Duodenal mucosa (tissue), 2 donors: ENCODE data around the gene BMPR1B.

Experiments used
- H3K27ac ChIP-seq: one replicate; pipeline ENCODE4 v1.7.0; 2013; ENCODE audit warnings: low read depth, low read length
- H3K27me3 ChIP-seq, 2 donors: one replicate each; pipeline ENCODE4 v1.7.0; 2013; ENCODE audit warnings: low read length in 2 of 2, control low read depth in 1 of 2; ENCODE audit not compliant: insufficient read depth in 2 of 2, control insufficient read depth in 1 of 2
- H3K36me3 ChIP-seq, 2 donors: one replicate each; pipeline ENCODE4 v1.7.0; 2013; ENCODE audit warnings: low read length in 2 of 2, control low read depth in 1 of 2; ENCODE audit not compliant: insufficient read depth in 2 of 2, control insufficient read depth in 1 of 2
- H3K4me1 ChIP-seq, 2 donors: one replicate each; pipeline ENCODE4 v1.7.0; 2013; ENCODE audit warnings: low read length in 2 of 2, control low read depth in 1 of 2; ENCODE audit not compliant: insufficient read depth in 2 of 2, control insufficient read depth in 1 of 2
- H3K4me3 ChIP-seq, 2 donors: one replicate each; pipeline ENCODE4 v1.7.0; 2013; ENCODE audit warnings: low read length in 2 of 2, low read depth in 1 of 2
- H3K9ac ChIP-seq, 2 donors: one replicate each; pipeline ENCODE4 v1.7.0; 2013; ENCODE audit warnings: low read length in 2 of 2, low read depth in 1 of 2
- H3K9me3 ChIP-seq, 2 donors: one replicate each; pipeline ENCODE4 v1.7.0; 2013; ENCODE audit warnings: low read length in 2 of 2, control low read depth in 1 of 2; ENCODE audit not compliant: control insufficient read depth in 1 of 2

BMPR1B gene

DNA sequence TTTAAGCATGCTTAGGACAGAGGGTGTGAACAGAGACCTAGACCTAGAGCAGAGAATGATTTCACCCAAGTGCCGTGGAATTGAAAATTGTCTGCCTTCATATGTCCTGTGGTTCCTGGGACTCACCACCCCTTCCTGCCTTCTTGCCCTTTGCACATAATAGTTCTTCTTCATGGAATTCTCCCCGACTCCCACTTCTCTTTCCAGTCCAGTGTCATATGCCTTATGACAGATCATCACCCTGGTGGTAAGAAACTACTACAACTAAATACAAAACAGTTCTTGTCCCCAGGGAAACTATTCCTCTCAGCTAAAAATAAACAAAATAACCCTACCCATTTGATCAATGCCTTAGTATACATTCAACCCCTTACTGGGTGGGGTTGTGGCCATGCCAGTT, 43.3 kb downstream of the BMPR1B start:
- Histone ChIP-seq H3K27me3 (no peaks in the 10 kb centered on the region), H3K9me3 (no peaks in the 10 kb centered on the region), H3K4me1 (no peaks in the 10 kb centered on the region), H3K36me3 (no peaks in the 10 kb centered on the region), H3K27ac (no peak overlapping the region), H3K4me3 (no peak overlapping the region), H3K9ac (no peak overlapping the region)

DNA sequence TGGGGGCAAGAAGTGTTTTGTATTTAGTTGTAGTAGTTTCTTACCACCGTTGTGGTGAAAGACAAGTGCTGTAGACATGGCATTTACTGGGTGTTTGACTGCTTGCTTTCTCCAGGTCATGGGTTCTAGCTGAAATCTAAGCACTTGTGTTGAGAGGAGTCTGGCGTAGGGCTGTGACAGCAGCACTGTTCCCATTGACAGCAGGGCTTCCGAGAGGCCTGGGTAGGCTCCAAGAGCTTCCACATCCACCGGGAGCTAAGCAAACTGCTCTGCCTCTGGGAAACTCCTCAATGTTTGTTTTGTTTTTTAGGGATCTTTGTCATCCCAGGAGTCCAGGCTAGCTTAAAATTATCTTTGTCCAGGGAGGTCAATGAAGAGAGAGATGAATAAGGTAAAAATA, 44.3 kb downstream of the BMPR1B start:
- H3K36me3 ChIP-seq = no peaks in the 10 kb centered on the region
- H3K27ac ChIP-seq = no peak overlapping the region
- no peak overlapping the region for H3K9ac ChIP-seq
- no peaks in the 10 kb centered on the region for H3K9me3 ChIP-seq
- H3K4me3 ChIP-seq = no peak overlapping the region
- no peaks in the 10 kb centered on the region for H3K4me1 ChIP-seq
- no peaks in the 10 kb centered on the region for H3K27me3 ChIP-seq

DNA sequence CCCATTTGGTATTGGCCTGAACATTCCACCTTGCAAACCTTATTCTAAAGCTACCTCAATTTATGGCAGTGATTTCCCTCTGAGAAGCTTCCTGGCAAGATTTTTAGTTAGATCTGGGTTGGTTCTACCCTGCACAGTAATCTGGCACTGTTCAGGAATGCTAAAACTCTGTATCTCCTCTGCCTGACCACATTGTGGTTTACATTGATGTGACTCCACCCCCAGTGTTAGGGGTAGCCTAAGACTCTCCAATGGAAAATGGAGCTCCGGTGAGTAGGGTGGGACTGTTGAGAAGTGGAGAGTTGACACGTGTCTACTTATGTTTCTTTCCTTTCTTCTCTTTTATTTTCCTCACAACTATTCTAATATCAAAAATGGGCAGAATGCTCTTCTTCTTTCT, 45.4 kb downstream of the BMPR1B start:
- Histone ChIP-seq H3K27me3 (no peaks in the 10 kb centered on the region), H3K27ac (no peak overlapping the region), H3K36me3 (no peaks in the 10 kb centered on the region), H3K9me3 (no peaks in the 10 kb centered on the region), H3K9ac (no peak overlapping the region), H3K4me3 (no peak overlapping the region), H3K4me1 (no peaks in the 10 kb centered on the region)

DNA sequence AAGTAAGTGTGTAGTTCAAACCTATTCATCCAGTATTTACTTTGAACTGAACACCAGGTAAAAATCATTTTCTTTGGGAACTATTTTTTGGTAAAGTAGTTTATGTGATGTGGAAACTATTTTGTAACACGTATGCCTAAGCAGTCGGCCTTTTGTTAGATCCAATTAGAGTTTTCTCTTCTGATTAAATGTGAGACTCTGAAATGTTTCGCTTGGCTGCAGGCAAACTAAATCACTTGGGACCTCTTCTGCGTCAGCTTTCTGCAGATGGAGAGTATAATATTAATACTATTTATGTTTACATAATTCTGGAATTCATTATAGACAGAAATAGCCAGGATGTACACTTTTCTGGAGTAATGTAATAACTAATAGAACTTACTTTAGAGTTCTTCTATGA, 46.9 kb downstream of the BMPR1B start:
- H3K9ac ChIP-seq = no peak overlapping the region
- H3K27me3 ChIP-seq = no peaks in the 10 kb centered on the region

DNA sequence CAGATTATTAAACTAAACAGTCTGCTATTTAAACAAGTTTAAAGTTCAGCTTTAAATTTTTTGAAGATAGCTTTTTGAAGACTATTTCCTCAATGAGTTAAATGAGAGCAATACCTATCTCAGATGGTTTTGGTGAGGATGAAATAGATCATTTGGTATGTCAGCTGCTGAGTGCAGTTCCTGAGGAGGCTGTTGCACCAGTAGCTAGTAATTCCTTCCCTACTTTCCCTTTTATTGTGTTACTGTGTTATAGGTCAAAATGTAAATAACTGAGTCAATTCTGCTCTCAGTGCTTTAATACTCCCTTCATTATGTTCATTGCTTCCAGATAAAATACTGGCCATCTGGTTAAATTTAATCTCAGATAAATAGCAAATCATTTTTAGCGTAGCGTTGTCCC, 48.6 kb downstream of the BMPR1B start:
- Histone ChIP-seq H3K9ac (no peak overlapping the region), H3K36me3 (no peaks in the 10 kb centered on the region), H3K27me3 (no peaks in the 10 kb centered on the region), H3K9me3 (no peaks in the 10 kb centered on the region), H3K4me3 (no peak overlapping the region), H3K27ac (no peak overlapping the region), H3K4me1 (no peaks in the 10 kb centered on the region)

More for the DNA sequence above, 46.9 kb downstream of the BMPR1B start:
- Histone ChIP-seq H3K4me1 (no peaks in the 10 kb centered on the region), H3K4me3 (no peak overlapping the region), H3K9me3 (no peaks in the 10 kb centered on the region), H3K36me3 (no peaks in the 10 kb centered on the region), H3K27ac (no peak overlapping the region)

DNA sequence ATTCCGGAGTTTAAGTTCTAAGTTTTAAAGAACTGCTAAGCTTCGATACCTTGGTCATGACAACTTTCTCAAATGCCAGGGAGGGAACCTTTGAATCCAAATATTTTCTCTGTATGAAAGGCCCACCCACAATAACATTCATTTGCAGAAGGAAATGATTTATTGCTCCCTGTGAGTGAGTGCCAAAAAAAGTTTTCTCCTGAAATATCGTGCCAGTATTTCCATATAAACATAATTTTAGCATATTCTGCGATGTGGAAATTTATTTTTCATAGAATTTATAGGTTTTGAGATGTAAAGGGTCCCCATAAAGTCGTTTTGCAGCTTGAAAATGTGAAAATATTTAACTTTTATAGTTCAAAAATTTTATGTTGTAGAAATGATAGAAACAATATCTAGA, 53.9 kb downstream of the BMPR1B start:
- H3K27me3 ChIP-seq = no peaks in the 10 kb centered on the region
- H3K4me3 ChIP-seq = no peak overlapping the region
- no peaks in the 10 kb centered on the region for H3K9me3 ChIP-seq
- H3K4me1 ChIP-seq = no peaks in the 10 kb centered on the region
- no peak overlapping the region for H3K9ac ChIP-seq
- H3K27ac ChIP-seq = no peak overlapping the region
- no peaks in the 10 kb centered on the region for H3K36me3 ChIP-seq

DNA sequence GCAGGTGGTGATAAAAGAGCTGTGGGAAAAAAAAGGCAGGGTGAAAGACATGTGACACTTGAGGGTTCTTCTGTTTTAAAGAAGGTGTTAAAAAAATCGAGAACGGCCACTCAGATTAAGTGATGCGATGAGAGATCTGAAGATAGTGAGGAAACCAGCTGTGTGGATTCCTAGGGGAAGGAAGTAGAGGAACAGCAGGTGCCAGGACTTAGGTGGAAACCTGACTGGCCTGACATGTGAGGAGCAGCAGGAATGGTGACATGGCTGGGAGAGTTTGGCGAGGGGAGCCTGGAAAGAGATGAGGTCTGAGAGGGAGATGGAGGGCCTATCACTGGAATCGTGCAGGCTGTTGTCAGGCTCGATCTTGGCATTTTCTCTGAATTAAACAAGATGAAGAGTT, 55.5 kb downstream of the BMPR1B start:
- H3K4me3 ChIP-seq = no peak overlapping the region
- H3K36me3 ChIP-seq = no peaks in the 10 kb centered on the region
- H3K9me3 ChIP-seq = no peaks in the 10 kb centered on the region
- no peaks in the 10 kb centered on the region for H3K27me3 ChIP-seq
- H3K27ac ChIP-seq = no peak overlapping the region
- no peaks in the 10 kb centered on the region for H3K4me1 ChIP-seq
- H3K9ac ChIP-seq = no peak overlapping the region

DNA sequence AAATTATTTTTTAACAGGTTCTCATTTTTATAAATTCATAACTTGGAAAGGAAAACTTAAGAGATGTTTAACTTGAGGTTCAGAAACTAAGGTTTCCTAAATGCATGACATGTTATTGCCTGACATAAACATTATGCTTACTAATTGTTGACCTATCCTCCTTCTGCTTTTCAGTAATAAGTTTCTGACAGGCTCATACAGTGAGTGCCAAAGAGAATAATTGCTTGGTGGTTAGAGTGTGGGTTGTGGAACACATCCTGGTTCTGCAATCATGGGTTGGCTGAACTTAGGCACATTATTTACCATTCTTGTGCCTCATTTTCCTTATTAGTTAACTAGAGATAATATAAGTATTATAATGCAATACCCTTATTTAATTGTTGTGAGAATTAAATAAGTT, 56.5 kb downstream of the BMPR1B start:
- H3K4me1 ChIP-seq = no peaks in the 10 kb centered on the region
- no peak overlapping the region for H3K27ac ChIP-seq
- no peaks in the 10 kb centered on the region for H3K36me3 ChIP-seq
- H3K9ac ChIP-seq = no peak overlapping the region
- H3K4me3 ChIP-seq = no peak overlapping the region
- no peaks in the 10 kb centered on the region for H3K27me3 ChIP-seq
- no peaks in the 10 kb centered on the region for H3K9me3 ChIP-seq

DNA sequence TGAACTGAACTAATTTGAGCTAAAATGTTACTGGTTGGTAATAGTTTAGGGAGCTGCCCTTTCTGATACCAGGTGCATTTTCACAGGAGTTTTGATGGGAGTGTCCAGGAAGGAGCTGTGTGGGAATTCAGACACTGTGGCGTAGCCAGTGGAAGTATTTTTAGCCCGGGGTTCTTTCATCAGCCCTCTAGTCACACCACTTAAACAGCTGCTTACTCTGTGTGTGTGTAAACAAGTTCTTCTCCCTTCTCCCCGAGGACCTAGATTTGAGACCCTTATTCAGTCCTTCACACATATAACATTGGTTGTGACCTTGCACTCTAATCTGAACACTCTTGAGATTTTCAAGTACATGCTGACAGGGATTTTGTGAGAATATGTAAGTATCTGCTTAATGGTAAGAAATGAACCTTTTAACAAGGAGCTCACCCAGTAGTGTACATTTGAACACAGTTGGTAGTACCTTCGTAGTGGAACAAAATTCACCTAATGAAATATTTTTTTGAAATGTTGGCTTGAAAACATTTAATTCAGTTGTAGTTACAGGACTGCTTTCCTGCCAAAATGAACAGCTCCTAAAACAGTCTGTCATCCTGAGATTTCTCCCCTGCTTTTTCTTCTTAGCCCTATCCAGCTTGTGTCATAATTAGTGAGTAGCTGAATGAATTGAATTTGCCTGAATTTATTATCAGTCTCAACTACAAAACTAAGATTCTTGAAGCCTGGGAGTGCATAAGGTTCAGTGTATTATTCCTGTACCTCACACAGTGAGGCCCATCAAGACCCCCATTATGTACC, 61.8 kb downstream of the BMPR1B start:
- Histone ChIP-seq H3K27me3 (no peaks in the 10 kb centered on the region), H3K4me3 (no peak overlapping the region), H3K27ac (no peak overlapping the region), H3K9ac (no peak overlapping the region), H3K9me3 (no peaks in the 10 kb centered on the region), H3K4me1 (no peaks in the 10 kb centered on the region), H3K36me3 (no peaks in the 10 kb centered on the region)

DNA sequence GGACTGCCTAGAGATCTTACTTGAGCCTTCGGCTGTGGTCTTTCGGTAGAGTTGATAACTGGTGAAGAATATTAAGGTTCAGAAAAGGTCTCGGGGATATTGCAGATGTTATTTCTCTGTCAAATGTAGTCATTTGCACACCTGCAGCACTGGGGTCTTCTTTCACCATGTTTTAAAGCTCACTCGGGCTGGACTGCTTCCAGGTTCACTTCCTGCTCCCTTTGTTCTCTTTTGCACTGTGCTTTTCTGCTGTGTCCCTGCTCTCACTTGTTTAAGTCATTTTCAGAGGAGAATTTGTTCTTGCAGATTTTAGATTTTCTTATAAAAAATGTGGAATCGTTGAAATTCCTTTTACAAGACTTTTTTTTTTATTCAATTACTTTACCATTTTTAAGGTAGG, 68.5 kb downstream of the BMPR1B start:
- Histone ChIP-seq H3K27ac (no peak overlapping the region), H3K4me3 (no peak overlapping the region), H3K36me3 (no peaks in the 10 kb centered on the region), H3K9me3 (no peaks in the 10 kb centered on the region), H3K9ac (no peak overlapping the region), H3K4me1 (no peaks in the 10 kb centered on the region), H3K27me3 (no peaks in the 10 kb centered on the region)
